GM10248 (cell line): ENCODE results near the gene EREG.
"Not testable (repeated sequence)": the region's sequence is repeated elsewhere in the genome, so short reads cannot be mapped to it uniquely, and the experiment has no call there.

Experiments used
- CTCF ChIA-PET: fragments of 300-600 bp; sonication (Branson Sonifier 250); formaldehyde crosslinking; extraction: SDS; loops from one replicate; lab custom pipeline; 2021; ENCODE audit warnings: antibody characterized with exemption; lab: Yijun Ruan, JAX
- POLR2A ChIA-PET: fragments of 350-650 bp; sonication (Branson Sonifier 250); formaldehyde crosslinking; extraction: SDS; loops from one replicate; lab custom pipeline; 2020; ENCODE audit warnings: antibody characterized with exemption; lab: Yijun Ruan, JAX
- DNase-seq: peaks from one replicate; pipeline ENCODE4 v3.0.0; 2012; ENCODE audit errors: extremely low spot score
- CTCF ChIP-seq: IDR thresholded peaks from 2 replicates; pipeline ENCODE4 v1.5.1; 2012; ENCODE audit warnings: mild to moderate bottlenecking, low read depth; ENCODE audit errors: extremely low read depth, missing control alignments, control extremely low read depth

EREG gene

DNA sequence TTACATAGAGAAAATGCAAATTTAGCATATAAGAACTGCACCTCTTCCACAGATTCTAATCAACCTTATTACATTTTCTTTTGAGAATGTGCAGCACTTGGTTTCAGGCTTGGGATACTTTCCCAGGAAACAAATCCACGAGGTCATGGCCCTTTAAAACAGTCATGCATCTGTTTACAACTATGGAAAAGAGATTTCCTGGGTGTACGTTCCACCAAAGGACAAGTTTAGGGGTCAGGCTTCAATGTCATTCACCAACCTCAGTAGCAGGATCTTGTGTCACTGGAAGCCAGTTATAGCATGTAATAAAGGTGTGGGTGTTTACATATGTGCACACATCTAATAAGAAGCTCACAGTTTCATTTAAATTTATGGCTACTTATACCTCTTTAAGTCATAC lies 30.7 kb downstream of the EREG start:
- ChIA-PET POLR2A (no interaction called here), CTCF (no interaction called here)
- TF ChIP-seq CTCF, result no peak
- no peak for DNase-seq

- CTCF ChIA-PET, result interaction anchor here (0.7 kb wide), 1 partner anchor 26 kb away, joined by 3 read pairs; no protein-coding TSS in a partner anchor
- DNase-seq, result no peak
- TF ChIP-seq CTCF, result no peak
- POLR2A ChIA-PET, result no interaction called here
These were observed 32.9 kb downstream of the EREG start for GRCh38 chr4:74397748-74398426.

DNA sequence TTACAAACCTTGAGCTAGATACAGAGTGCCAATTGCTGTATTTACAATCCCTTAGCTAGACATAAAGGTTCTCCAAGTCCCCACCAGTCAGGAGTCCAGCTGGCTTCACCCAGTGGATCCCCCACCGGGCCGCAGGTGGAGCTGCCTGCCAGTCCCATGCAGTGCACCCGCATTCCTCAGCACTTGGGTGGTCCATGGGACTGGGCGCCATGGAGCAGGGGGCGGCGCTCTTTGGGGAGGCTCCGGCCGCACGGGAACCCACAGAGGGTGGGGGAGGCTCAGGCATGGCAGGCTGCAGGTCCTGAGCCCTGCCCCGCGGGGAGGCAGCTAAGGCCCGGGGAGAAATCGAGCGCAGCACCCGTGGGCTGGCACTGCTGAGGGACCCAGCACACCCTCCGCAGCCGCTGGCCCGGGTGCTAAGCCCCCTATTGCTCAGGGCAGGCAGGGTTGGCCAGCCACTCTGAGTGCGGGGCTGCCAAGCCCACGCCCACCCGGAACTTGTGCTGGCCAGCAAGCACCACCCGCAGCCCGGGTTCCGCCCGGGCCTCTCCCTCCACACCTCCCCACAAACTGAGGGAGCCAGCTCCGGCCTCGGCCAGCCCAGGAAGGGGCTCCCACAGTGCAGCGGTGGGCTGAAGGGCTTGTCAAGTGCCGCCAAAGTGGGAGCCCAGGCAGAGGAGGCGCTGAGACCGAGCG lies 34.1 kb downstream of the EREG start:
- POLR2A ChIA-PET, DNase-seq: not testable (repeated sequence)
- CTCF ChIA-PET, result interaction anchor here (0.7 to 1.2 kb wide), 3 partner anchors 11 to 29 kb away, joined by 3 read pairs; no protein-coding TSS in a partner anchor

- ChIA-PET POLR2A (no interaction called here), CTCF (interaction anchor here (1.1 kb wide), 1 partner anchor 10 kb away, joined by 4 read pairs; no protein-coding TSS in a partner anchor)
- no peak for TF ChIP-seq CTCF
- no peak for DNase-seq
These were observed 35.5 kb downstream of the EREG start for GRCh38 chr4:74400395-74400794.

DNA sequence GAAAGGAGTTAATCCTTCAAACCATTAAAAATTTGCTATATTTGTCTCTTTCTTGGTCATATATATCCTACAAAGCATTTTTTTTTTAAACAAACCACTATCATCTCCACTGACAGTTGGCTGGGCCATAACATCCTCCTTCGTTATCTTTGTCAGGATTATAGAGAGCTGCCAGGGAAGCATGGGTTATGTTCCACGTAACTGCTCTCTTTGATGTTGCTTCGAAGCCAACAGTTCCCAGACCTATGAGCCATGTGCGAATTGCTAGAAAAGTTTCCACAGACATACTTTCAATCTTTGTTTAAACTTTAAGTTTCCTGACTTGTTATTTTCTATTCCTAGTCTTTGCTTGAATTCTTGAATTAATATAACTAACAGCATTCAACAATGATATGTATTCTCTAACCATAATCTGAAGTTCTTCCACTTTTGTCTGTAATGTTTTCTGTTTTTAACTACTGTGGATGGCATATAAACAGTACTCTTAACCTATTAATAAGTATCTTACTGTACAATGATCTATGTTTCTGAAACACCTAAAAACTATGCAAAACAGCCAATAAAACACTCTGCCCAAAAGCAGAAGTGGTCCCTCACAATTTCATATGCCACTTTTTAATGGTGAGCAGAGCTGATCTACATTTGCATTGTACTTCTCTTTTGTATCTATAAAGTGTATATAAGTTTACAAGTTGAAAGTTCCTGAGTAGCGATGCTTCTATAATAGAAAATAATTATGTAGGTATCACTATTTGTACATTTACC lies 37.9 kb downstream of the EREG start:
- TF ChIP-seq CTCF, result no peak
- ChIA-PET CTCF (no interaction called here), POLR2A (no interaction called here)
- DNase-seq, result no peak

DNA sequence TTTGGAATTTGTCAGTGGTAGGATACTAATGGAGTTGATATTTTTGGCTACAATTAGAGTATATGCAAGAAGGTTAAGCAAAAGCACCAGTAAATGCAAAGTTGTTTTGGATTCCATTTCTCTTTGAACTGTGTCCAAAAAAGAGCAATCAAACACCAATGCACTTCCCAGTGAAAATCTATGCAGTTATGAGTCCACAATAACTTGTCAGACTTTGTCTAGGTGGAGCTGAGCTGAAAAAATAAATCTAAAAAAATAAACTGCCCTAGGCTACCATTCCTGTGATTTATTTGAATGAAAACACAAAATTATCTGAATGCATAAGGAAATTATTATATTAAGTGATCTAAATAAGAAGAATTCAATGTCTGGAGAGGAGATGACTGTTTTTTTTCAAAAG lies 42.9 kb downstream of the EREG start:
- ChIA-PET CTCF (no interaction called here), POLR2A (no interaction called here)
- TF ChIP-seq CTCF, result no peak
- DNase-seq, result no peak

GRCh38 chr4:74408639-74409038 lies 43.7 kb downstream of the EREG start:
- POLR2A ChIA-PET, result no interaction called here
- no peak for TF ChIP-seq CTCF
- CTCF ChIA-PET, result no interaction called here
- no peak for DNase-seq
